Activated CD4-positive, alpha-beta T cell treated with anti-CD3 and anti-CD28 coated beads, Interleukin-2, amount 50 U/mL, for 24 hours (primary cell): ENCODE results near the gene SPRYD3.
"Not testable (repeated sequence)": the region's sequence is repeated elsewhere in the genome, so short reads cannot be mapped to it uniquely, and the experiment has no call there.

Experiments used
- DNase-seq, 2 donors: peaks; one replicate each; pipeline ENCODE4 v3.0.0-alpha.2; 2020; ENCODE audit warnings: low read depth in 1 of 2, low spot score in 1 of 2

Gene SPRYD3

GRCh38 chr12:53079226-53080117, at the start of gene SPRYD3:
Gene SPRYD3, minus strand, starts transcription at chr12:53079390. Its CDS starts 57 bp downstream, at chr12:53079333.
- peak; percentile 96 to 97 for DNase-seq

GRCh38 chr12:53127169-53127568, 48.0 kb upstream of the SPRYD3 start:
- no peak for DNase-seq

GRCh38 chr12:53124352-53124723, 45.1 kb upstream of the SPRYD3 start:
- DNase-seq: no peak

- no peak for DNase-seq
These were observed 44.6 kb upstream of the SPRYD3 start for GRCh38 chr12:53123578-53124351.

GRCh38 chr12:53122961-53123468, 43.8 kb upstream of the SPRYD3 start:
- no peak for DNase-seq

GRCh38 chr12:53120685-53121525, 41.7 kb upstream of the SPRYD3 start:
- no peak for DNase-seq

- DNase-seq: no peak
These were observed 39.6 kb upstream of the SPRYD3 start for GRCh38 chr12:53118751-53119300.

- DNase-seq: no peak
These were observed 36.9 kb upstream of the SPRYD3 start for GRCh38 chr12:53115891-53116648.

- no peak for DNase-seq
These were observed 36.1 kb upstream of the SPRYD3 start for GRCh38 chr12:53115112-53115890.

GRCh38 chr12:53113951-53114350, 34.8 kb upstream of the SPRYD3 start:
- DNase-seq: no peak

- no peak for DNase-seq
These were observed 34.0 kb upstream of the SPRYD3 start for GRCh38 chr12:53113136-53113705.

- DNase-seq: not testable (repeated sequence)
These were observed 33.2 kb upstream of the SPRYD3 start for GRCh38 chr12:53112431-53112830.

- no peak for DNase-seq
These were observed 27.9 kb upstream of the SPRYD3 start for GRCh38 chr12:53107122-53107521.

GRCh38 chr12:53105712-53106439, 26.7 kb upstream of the SPRYD3 start:
- no peak for DNase-seq

- no peak for DNase-seq
These were observed 26.1 kb upstream of the SPRYD3 start for GRCh38 chr12:53105256-53105655.

GRCh38 chr12:53103860-53104305, 24.7 kb upstream of the SPRYD3 start:
- no peak for DNase-seq

GRCh38 chr12:53102883-53103807, 24.0 kb upstream of the SPRYD3 start, which contains the start of gene SOAT2:
Gene SOAT2, plus strand, starts transcription at chr12:53103486. Its CDS starts 92 bp downstream, at chr12:53103578.
- DNase-seq: peak in 1 of 2 donors; percentile 21
